Fibroblast of pulmonary artery (primary cell): Measurements from ENCODE around the gene TMEM185A.

ENCODE experiments used
- DNase-seq: peaks from one replicate; pipeline ENCODE4 v3.0.0-alpha.2; 2010; ENCODE audit warnings: low read depth
- H3K4me3 ChIP-seq: replicated peaks from 2 replicates; pipeline ENCODE4 v1.5.1; 2011; ENCODE audit warnings: low read depth, mild to moderate bottlenecking, control low read depth, low read length, moderate library complexity
- TF ChIP-seq, protein P1 (sequence below): IDR thresholded peaks from 2 replicates; pipeline ENCODE4 v1.5.1; 2011; ENCODE audit warnings: mild to moderate bottlenecking, control low read depth, low read length, inconsistent platforms; ENCODE audit errors: missing control alignments

The TMEM185A gene

DNA sequence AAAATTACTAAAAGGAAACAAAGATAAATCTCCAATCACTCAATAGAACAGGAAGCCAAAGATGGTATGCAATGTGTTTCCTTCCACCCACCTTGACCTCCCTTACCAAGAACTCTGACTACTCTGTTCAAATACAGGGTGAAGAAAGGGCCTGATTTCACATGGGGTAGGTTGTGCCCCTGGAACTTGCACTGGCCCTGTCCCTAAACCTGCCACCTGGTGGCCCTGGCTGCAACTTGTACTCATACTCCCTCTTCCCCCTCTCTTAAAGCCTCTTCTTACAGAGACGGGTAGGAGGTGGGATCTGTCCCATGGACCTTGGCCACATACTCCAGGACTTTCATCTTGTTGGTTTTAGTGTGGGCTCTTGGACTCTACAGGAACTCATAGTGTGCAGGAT lies 17.3 kb upstream of the TMEM185A start:
- no peak overlapping the region for H3K4me3 ChIP-seq
- TF ChIP-seq, protein P1, sequence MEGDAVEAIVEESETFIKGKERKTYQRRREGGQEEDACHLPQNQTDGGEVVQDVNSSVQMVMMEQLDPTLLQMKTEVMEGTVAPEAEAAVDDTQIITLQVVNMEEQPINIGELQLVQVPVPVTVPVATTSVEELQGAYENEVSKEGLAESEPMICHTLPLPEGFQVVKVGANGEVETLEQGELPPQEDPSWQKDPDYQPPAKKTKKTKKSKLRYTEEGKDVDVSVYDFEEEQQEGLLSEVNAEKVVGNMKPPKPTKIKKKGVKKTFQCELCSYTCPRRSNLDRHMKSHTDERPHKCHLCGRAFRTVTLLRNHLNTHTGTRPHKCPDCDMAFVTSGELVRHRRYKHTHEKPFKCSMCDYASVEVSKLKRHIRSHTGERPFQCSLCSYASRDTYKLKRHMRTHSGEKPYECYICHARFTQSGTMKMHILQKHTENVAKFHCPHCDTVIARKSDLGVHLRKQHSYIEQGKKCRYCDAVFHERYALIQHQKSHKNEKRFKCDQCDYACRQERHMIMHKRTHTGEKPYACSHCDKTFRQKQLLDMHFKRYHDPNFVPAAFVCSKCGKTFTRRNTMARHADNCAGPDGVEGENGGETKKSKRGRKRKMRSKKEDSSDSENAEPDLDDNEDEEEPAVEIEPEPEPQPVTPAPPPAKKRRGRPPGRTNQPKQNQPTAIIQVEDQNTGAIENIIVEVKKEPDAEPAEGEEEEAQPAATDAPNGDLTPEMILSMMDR, result no peak
- DNase-seq, result no peak

DNA sequence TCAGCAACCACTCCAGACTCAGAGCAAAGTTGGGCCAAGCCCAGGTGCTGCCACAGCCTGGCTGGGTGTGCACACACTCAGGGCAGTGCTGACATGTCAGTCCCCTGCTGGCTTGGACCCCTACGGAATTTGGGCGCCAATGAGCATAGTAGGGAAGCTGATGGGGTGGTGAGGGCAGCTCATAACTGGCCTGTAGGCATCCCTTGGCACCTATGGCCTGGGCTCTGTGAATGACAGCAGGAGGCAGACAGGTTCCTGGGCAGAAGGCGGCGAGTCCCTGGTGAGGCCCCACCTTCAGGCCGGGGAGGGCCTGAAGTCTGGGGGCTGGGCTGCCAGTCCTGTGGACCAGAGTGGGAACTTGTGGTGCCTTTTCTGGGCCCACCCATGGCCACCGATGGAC lies 15.9 kb upstream of the TMEM185A start:
- TF ChIP-seq, protein P1, result no peak
- no peak for DNase-seq
- no peak overlapping the region for H3K4me3 ChIP-seq

DNA sequence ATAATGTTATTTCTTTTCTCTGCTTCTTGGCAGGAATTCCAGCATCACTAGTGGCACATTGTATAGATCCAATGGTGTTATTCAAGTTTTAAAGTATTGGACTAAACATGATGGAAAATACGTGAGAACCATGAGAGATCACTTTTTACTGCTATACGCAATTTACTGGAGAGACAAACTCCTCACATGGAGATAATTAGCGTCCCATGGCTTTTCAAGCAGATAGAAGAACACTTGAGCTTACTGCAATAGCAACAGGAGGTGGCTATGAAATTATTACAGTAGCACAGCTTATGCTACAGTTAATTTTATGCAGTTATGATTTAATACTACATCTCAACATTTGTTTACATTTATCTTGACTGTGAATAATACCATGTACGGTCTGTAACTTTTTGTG lies 11.9 kb upstream of the TMEM185A start:
- H3K4me3 ChIP-seq, result no peak overlapping the region
- TF ChIP-seq, protein P1, result no peak
- DNase-seq, result no peak

DNA sequence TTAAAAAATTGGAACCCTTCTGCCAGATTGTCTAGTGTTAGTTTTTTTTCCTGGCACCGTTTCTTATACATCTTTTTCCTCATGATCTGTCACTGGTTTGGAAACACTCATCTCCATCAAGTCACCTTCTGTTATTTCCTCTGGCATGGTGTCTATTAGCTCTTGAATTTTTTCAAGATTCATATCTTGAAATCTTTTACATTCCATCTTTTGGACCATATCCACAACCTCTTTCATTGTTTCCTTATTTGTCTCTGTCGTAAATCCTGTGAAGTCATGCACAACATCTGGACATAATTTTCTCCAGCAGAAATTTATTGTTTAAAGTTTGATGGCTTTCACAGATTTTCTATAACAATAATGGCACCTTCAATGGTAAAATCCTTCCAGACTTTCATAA lies 10.2 kb upstream of the TMEM185A start:
- TF ChIP-seq, protein P1, result no peak
- H3K4me3 ChIP-seq, result no peak overlapping the region
- no peak for DNase-seq

DNA sequence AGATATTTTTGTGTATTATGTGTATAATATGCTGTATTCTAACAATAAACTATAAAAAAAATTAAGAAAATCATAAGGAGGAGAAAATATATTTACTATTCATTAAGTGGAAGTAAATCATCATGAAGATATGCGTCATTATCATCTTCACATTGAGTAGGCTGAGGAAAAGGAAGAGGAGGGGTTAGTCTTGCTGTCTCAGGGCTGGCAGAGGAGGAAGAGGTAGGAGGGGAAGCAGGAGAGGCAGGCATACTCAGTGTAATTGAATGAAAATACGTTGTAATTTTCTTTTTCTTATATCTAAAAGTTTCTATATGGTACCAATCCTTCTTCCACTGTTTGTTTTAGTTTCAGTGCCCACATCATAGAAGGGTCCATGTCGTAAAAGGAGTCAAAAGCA lies 9.8 kb upstream of the TMEM185A start:
- TF ChIP-seq, protein P1, result no peak
- DNase-seq, result no peak
- no peak overlapping the region for H3K4me3 ChIP-seq

DNA sequence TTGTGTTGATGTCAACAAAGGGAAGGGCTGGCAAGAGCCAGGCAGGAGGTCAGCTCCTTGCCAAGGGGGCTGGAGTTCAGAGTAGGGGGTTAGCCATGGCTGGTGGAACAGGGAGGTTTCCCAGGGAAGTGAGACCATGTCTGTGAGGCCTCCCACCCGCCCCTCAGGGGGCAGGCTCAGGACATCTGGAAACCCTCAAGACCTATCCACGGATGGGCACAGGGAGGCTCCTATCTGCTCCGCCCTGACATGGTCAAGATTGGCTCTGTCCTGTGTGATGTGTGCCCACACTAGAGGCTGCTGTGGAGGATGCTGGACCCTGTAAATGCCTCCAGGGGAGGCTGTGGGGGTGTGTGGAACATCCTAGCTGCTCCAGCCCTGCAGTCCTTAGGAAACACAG lies 8.0 kb upstream of the TMEM185A start:
- no peak overlapping the region for H3K4me3 ChIP-seq
- TF ChIP-seq, protein P1, result no peak
- DNase-seq, result no peak

DNA sequence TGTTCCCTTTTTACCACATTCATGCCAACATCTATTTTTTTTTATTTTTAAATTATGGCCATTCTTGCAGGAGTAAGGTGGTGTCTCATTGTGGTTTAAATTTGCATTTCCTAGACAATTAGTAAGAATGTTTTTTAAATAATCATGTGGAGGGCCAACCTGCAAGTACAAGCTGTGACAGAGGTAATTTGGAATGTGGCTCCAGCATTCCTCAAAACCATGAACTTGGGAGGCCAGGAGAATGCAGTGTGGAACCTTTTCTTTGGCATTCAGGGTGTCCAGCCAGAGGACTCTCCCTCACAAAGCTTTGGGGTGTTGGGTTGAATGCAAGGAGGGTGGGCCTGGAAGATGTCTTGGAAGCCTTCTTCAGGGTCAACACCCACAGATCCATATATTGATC lies 7.3 kb upstream of the TMEM185A start:
- TF ChIP-seq, protein P1, result no peak
- H3K4me3 ChIP-seq, result no peak overlapping the region
- DNase-seq, result no peak
